T follicular helper cell (primary cell): ENCODE measurements around the gene ANKRD11.
"Not testable (repeated sequence)": the region's sequence is repeated elsewhere in the genome, so short reads cannot be mapped to it uniquely, and the experiment has no call there.

Experiments
- DNase-seq: peaks from one replicate; pipeline ENCODE4 v3.0.0-alpha.2; 2020; ENCODE audit warnings: low read depth

The ANKRD11 gene

GRCh38 chr16:89431158-89431584, 59.2 kb downstream of the ANKRD11 start:
- no peak for DNase-seq

DNA sequence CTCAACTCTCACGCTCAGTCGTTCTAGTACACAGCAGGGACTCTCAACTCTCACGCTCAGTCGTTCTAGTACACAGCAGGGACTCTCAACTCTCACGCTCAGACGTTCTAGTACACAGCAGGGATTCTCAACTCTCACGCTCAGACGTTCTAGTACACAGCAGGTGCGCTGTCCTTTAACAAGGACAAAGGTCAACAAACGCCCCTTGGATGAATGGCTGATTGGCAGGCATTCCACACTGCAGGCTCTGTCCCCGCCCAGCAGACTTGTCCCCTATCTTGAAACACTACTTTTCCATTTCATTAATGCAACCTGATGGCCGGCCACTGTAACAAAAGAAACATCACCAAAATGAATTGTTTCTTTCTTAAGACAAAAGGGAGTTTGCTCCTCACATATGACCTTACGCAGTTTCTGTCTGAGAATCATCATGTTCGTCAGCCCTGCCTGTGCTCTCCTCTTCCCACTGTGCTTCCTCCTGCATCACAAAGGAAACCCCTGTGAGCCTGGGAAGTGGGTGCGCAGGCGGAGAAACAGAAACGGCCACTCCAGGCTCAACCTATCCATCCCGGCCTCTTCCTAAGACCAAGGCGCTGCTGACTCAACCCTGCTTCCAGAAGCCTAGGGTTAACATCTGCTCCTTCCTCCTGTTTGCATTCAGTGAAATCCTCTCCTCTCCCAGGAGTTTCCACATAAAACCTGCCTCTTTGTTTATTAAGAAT, 59.8 kb downstream of the ANKRD11 start:
- DNase-seq, result no peak

GRCh38 chr16:89428605-89429004, 61.8 kb downstream of the ANKRD11 start:
- not testable (repeated sequence) for DNase-seq

- DNase-seq, result no peak
Measured at GRCh38 chr16:89426736-89427530, 63.4 kb downstream of the ANKRD11 start.

DNA sequence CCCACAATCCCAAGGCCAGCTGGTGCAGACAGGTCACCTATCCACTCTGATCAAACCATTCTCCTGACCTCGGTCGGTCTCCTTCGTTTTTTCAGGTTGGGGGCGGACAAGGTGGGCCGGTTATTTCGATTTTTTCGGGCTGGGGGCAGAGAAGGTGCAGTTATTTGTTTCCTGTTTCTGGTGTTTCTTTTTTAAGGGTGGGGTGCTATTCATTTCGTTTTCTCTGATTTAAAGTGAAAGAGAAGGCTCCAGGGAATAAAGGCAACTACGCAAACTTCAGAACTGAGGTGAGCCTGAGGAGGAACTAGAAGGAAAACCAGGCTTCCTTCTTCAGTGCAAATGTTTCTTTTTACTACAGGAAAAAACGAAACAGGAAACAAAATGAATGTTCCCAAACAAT, 64.8 kb downstream of the ANKRD11 start:
- DNase-seq, result no peak

DNA sequence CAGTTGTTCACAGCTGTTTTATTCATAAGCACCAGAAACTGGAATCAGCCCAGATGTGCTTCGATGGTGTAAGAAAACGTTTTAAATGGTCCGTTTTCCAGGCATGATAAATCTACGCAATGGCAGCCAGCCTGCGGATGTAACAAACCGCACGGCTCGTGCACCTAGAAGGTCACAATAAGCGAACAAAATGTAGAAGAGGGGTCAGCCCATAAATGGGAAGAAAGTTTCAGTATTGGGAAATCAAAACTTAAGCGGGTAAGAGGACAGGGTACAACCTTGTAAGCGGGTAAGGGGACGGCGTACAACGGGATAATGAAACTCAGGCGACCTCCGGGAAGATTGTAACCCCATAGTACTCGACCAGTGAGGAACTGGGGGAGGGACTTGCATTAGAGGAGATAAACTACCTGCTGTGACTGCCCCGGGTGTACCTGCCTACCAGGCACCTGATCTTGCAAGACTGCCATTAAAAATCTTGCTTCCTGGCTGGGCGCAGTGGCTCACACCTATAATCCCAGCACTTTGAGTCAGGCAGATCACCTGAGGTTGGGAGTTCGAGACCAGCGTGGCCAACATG, 66.6 kb downstream of the ANKRD11 start:
- DNase-seq, result no peak

DNA sequence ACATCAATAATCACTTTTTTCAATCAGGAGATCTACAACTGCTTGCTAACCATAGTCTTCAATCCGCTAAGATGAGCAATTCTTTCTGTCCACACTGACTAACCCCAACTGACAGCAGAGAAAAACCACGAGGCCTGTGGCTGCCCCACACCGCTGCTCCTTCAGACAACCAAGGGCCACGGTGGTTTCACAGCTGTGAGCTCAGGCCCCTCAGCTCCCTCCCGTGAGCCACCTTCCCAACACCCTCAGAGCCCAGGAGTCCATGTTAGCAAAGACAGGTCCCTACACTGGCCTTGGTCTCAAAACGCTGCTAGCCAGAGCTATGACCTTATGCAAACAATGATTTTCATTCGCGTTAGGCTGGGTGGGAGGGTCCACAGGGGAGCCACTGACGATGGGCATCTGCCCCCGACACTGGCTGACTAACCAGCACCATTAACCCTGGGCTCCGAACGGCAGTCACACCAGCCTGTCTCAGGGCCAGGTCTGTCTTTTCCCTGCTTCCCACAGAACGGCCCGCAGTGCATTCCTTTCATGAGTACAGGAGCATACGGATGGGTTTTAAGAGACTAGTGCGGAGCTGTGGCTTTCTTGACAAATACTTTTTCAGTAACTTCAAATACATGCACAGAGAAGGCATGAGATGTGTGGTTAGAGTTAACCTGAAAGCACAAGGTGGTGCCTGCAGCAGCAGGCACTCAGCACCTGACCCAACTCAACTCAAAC, 67.3 kb downstream of the ANKRD11 start:
- no peak for DNase-seq

- no peak for DNase-seq
Measured at GRCh38 chr16:89422527-89422904, 67.8 kb downstream of the ANKRD11 start.

- not testable (repeated sequence) for DNase-seq
Measured at GRCh38 chr16:89421300-89421699, 69.1 kb downstream of the ANKRD11 start.

DNA sequence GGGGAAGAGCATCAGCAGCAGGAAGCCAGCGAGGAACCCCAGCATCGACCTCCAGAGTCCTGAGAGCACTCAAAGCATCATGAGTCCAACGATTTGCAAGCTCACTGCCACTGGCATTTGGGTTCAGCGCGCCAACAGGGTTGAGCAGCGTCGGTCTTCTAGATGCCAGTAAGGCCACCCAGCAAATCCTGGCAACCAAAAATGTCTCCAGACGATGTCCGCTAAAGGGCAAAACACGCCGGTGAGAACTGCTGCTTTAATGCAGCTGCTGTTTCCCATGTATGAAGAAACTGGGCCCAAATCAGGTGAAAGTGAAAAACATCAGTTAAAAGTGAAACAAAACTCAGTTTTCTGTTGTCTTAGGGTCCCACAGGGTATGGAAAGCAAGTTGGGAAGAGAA, 70.2 kb downstream of the ANKRD11 start:
- DNase-seq, result no peak

GRCh38 chr16:89418352-89418751, 72.0 kb downstream of the ANKRD11 start:
- DNase-seq, result no peak

GRCh38 chr16:89417352-89417751, 73.0 kb downstream of the ANKRD11 start:
- DNase-seq, result no peak

DNA sequence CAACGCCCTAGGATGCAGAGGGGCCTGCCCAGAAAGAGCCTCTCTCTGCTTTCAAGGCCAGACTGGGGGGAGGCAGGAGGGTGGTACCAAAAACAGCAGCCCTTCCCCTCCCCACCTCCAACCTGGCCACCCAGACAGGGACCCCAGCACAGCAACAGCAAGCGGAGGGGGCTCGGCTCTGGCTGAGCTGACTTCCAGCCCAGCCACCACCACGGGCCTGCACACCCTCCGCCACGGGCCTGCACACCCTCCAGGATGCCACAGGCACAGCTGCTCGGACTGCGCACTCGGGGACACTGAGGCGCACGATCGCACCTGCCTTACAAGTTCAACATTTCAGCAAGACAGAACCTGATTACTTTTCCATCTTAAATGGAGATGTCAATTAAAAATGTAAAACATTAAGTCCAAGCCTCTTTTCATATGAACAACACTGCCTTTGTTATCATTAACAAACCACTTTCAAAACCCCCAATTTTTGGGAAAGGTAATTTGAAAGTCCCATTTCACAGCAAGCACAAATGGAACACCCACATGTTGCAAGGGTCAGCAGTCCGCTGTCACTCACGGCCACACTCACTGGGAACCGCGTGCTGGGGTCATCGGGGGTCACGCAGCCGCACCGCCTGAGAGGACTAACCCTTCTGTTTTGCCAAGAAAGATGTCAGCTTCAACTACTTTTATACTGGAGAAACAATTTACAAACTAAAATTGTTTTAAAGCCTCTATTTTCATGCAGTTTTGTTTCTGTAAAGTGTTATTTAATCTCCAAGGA, 76.4 kb downstream of the ANKRD11 start:
- no peak for DNase-seq

- DNase-seq, result no peak
Measured at GRCh38 chr16:89412811-89413210, 77.5 kb downstream of the ANKRD11 start.

GRCh38 chr16:89411335-89411850, 79.0 kb downstream of the ANKRD11 start:
- DNase-seq, result no peak

GRCh38 chr16:89410794-89411309, 79.5 kb downstream of the ANKRD11 start:
- no peak for DNase-seq

DNA sequence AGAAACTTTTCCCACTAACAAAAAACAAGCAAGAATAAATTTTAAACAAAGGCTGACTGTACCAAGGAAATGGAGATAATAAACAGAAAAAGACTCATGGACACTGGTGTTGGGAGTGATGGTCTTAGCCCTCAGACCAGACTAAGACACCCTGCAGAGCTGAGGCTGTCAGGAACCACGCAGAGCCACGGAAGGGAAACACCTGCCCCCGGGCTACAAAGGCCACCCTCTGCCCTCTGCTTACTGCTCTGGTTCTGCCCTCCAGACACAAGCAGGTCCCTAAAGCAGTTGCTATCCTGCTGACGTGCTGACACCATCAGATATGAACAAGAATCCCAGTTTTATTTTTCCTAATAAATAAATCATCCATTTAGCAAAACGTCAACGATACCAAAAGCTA, 80.0 kb downstream of the ANKRD11 start:
- DNase-seq, result no peak

GRCh38 chr16:89409161-89409711, 81.1 kb downstream of the ANKRD11 start:
- DNase-seq, result peak; percentile 69

- DNase-seq, result no peak
Measured at GRCh38 chr16:89408315-89408714, 82.0 kb downstream of the ANKRD11 start.

DNA sequence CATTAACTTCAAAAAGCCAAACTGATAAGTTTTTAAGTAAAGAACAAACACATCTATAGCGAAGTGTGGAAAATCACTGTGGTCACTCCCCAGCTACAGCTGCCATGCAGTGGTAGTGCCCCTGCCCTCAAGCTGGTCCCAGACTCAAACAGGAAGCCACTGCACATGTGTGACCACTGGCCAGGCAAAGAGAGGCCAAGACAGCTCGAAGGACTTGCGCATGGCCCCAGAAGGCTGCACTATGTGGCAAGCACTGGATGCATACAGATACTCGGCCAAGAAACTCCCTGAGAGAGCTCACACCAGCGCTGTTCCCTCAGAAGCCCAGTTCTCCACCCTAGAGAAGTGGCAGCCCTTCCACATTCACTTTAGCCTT, 82.4 kb downstream of the ANKRD11 start:
- no peak for DNase-seq
